GM23338 (cell line): ENCODE measurements around the gene ERH.

ENCODE experiments used
- CREB1 ChIP-seq: fragments of 250-450 bp; sonication (Bioruptor Pico); IDR thresholded peaks from 2 replicates; pipeline ENCODE4 v1.5.0; 2020; ENCODE audit warnings: low read depth, mild to moderate bottlenecking, moderate library complexity
- EZH2 ChIP-seq: fragments of 200-600 bp; sonication (generic); IDR thresholded peaks from one replicate; pipeline ENCODE4 v1.8.0; 2017; ENCODE audit warnings: antibody characterized with exemption, mild to moderate bottlenecking, low read depth; ENCODE audit not compliant: unreplicated experiment
- EZH2phosphoT487 ChIP-seq: fragments of 200-600 bp; sonication (generic); IDR thresholded peaks from one replicate; pipeline ENCODE4 v1.8.1; 2018; ENCODE audit warnings: antibody characterized with exemption; ENCODE audit not compliant: unreplicated experiment
- JUNB ChIP-seq: IDR thresholded peaks from one replicate; pipeline ENCODE4 v1.6.1; 2016; ENCODE audit warnings: antibody characterized with exemption; ENCODE audit not compliant: unreplicated experiment
- NANOG ChIP-seq: IDR thresholded peaks from 2 replicates; pipeline ENCODE4 v1.6.1; 2016; ENCODE audit warnings: antibody characterized with exemption, borderline replicate concordance
- POLR2AphosphoS5 ChIP-seq: IDR thresholded peaks from 2 replicates; pipeline ENCODE4 v1.6.1; 2016; ENCODE audit warnings: antibody characterized with exemption, low read depth
- STAT1 ChIP-seq: IDR thresholded peaks from one replicate; pipeline ENCODE4 v1.6.1; 2016; ENCODE audit warnings: antibody characterized with exemption; ENCODE audit not compliant: unreplicated experiment
- ZNF114 ChIP-seq: fragments of 250-450 bp; sonication (Bioruptor Pico); IDR thresholded peaks from 2 replicates; pipeline ENCODE4 v1.5.0; 2020; ENCODE audit warnings: mild to moderate bottlenecking, moderate library complexity
- ZNF331 ChIP-seq: fragments of 250-450 bp; sonication (Bioruptor Pico); IDR thresholded peaks from 2 replicates; pipeline ENCODE4 v1.5.0; 2020; ENCODE audit warnings: low read depth, mild to moderate bottlenecking, moderate library complexity
- TF ChIP-seq, protein P1 (sequence below), 2 experiments: fragments of 200-600 bp in 1 of 2; sonication (generic) in 1 of 2; conservative IDR thresholded peaks; 2 replicates each; pipeline versions ENCODE4 v1.5.1 to v1.6.1; 2016 to 2017; ENCODE audit warnings: antibody characterized with exemption in 2 of 2, low read depth in 2 of 2, mild to moderate bottlenecking in 2 of 2, moderate library complexity in 1 of 2
- TF ChIP-seq, protein P2 (sequence below): IDR thresholded peaks from one replicate; pipeline ENCODE4 v1.6.1; 2018; ENCODE audit warnings: antibody characterized with exemption; ENCODE audit not compliant: unreplicated experiment
- TF ChIP-seq, protein P3 (sequence below): fragments of 250-450 bp; sonication (Bioruptor Pico); IDR thresholded peaks from 2 replicates; pipeline ENCODE4 v1.5.0; 2020; ENCODE audit warnings: mild to moderate bottlenecking, moderate library complexity
- TF ChIP-seq, protein P4 (sequence below): IDR thresholded peaks from 2 replicates; pipeline ENCODE4 v1.6.1; 2016; ENCODE audit warnings: antibody characterized with exemption

DNA sequence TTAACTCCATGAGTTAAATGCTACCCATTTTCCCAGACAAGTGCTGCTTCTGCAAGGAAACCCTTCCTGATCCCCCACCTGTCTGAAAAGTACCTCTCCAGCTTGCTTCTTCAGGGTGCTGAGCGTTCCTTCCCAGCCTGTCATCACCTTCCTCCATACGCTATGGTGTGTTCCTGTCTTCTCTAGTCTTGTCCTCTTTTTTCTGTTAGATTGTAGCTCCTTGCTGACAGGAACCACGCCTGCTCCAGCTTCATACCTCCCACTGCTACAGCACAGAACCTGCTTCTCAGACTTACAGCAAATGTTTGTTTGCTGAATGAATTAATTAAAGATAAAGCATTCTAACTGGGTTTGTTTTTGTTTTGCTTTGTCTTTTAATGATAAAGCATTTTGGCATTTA, 39.1 kb downstream of the ERH start:
- TF ChIP-seq, protein P1, sequence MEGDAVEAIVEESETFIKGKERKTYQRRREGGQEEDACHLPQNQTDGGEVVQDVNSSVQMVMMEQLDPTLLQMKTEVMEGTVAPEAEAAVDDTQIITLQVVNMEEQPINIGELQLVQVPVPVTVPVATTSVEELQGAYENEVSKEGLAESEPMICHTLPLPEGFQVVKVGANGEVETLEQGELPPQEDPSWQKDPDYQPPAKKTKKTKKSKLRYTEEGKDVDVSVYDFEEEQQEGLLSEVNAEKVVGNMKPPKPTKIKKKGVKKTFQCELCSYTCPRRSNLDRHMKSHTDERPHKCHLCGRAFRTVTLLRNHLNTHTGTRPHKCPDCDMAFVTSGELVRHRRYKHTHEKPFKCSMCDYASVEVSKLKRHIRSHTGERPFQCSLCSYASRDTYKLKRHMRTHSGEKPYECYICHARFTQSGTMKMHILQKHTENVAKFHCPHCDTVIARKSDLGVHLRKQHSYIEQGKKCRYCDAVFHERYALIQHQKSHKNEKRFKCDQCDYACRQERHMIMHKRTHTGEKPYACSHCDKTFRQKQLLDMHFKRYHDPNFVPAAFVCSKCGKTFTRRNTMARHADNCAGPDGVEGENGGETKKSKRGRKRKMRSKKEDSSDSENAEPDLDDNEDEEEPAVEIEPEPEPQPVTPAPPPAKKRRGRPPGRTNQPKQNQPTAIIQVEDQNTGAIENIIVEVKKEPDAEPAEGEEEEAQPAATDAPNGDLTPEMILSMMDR (conservative IDR thresholded peaks at IDR 0.05; ENCODE audit: low read depth in 2 of 2), result no peak
- TF ChIP-seq CREB1 (CRISPR knock-in tag), result no peak
- no peak for TF ChIP-seq EZH2phosphoT487
- no peak for TF ChIP-seq POLR2AphosphoS5
- TF ChIP-seq EZH2, result no peak
- TF ChIP-seq NANOG, result no peak
- TF ChIP-seq, protein P2, sequence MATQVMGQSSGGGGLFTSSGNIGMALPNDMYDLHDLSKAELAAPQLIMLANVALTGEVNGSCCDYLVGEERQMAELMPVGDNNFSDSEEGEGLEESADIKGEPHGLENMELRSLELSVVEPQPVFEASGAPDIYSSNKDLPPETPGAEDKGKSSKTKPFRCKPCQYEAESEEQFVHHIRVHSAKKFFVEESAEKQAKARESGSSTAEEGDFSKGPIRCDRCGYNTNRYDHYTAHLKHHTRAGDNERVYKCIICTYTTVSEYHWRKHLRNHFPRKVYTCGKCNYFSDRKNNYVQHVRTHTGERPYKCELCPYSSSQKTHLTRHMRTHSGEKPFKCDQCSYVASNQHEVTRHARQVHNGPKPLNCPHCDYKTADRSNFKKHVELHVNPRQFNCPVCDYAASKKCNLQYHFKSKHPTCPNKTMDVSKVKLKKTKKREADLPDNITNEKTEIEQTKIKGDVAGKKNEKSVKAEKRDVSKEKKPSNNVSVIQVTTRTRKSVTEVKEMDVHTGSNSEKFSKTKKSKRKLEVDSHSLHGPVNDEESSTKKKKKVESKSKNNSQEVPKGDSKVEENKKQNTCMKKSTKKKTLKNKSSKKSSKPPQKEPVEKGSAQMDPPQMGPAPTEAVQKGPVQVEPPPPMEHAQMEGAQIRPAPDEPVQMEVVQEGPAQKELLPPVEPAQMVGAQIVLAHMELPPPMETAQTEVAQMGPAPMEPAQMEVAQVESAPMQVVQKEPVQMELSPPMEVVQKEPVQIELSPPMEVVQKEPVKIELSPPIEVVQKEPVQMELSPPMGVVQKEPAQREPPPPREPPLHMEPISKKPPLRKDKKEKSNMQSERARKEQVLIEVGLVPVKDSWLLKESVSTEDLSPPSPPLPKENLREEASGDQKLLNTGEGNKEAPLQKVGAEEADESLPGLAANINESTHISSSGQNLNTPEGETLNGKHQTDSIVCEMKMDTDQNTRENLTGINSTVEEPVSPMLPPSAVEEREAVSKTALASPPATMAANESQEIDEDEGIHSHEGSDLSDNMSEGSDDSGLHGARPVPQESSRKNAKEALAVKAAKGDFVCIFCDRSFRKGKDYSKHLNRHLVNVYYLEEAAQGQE, result no peak
- TF ChIP-seq JUNB, result no peak
- no peak for TF ChIP-seq ZNF114 (CRISPR knock-in tag)
- TF ChIP-seq, protein P3, sequence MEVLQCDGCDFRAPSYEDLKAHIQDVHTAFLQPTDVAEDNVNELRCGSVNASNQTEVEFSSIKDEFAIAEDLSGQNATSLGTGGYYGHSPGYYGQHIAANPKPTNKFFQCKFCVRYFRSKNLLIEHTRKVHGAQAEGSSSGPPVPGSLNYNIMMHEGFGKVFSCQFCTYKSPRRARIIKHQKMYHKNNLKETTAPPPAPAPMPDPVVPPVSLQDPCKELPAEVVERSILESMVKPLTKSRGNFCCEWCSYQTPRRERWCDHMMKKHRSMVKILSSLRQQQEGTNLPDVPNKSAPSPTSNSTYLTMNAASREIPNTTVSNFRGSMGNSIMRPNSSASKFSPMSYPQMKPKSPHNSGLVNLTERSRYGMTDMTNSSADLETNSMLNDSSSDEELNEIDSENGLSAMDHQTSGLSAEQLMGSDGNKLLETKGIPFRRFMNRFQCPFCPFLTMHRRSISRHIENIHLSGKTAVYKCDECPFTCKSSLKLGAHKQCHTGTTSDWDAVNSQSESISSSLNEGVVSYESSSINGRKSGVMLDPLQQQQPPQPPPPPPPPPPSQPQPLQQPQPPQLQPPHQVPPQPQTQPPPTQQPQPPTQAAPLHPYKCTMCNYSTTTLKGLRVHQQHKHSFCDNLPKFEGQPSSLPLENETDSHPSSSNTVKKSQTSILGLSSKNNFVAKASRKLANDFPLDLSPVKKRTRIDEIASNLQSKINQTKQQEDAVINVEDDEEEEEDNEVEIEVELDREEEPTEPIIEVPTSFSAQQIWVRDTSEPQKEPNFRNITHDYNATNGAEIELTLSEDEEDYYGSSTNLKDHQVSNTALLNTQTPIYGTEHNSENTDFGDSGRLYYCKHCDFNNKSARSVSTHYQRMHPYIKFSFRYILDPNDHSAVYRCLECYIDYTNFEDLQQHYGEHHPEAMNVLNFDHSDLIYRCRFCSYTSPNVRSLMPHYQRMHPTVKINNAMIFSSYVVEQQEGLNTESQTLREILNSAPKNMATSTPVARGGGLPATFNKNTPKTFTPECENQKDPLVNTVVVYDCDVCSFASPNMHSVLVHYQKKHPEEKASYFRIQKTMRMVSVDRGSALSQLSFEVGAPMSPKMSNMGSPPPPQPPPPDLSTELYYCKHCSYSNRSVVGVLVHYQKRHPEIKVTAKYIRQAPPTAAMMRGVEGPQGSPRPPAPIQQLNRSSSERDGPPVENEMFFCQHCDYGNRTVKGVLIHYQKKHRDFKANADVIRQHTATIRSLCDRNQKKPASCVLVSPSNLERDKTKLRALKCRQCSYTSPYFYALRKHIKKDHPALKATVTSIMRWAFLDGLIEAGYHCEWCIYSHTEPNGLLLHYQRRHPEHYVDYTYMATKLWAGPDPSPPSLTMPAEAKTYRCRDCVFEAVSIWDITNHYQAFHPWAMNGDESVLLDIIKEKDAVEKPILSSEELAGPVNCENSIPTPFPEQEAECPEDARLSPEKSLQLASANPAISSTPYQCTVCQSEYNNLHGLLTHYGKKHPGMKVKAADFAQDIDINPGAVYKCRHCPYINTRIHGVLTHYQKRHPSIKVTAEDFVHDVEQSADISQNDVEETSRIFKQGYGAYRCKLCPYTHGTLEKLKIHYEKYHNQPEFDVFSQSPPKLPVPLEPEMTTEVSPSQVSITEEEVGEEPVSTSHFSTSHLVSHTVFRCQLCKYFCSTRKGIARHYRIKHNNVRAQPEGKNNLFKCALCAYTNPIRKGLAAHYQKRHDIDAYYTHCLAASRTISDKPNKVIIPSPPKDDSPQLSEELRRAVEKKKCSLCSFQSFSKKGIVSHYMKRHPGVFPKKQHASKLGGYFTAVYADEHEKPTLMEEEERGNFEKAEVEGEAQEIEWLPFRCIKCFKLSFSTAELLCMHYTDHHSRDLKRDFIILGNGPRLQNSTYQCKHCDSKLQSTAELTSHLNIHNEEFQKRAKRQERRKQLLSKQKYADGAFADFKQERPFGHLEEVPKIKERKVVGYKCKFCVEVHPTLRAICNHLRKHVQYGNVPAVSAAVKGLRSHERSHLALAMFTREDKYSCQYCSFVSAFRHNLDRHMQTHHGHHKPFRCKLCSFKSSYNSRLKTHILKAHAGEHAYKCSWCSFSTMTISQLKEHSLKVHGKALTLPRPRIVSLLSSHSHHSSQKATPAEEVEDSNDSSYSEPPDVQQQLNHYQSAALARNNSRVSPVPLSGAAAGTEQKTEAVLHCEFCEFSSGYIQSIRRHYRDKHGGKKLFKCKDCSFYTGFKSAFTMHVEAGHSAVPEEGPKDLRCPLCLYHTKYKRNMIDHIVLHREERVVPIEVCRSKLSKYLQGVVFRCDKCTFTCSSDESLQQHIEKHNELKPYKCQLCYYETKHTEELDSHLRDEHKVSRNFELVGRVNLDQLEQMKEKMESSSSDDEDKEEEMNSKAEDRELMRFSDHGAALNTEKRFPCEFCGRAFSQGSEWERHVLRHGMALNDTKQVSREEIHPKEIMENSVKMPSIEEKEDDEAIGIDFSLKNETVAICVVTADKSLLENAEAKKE, result no peak
- TF ChIP-seq, protein P4, sequence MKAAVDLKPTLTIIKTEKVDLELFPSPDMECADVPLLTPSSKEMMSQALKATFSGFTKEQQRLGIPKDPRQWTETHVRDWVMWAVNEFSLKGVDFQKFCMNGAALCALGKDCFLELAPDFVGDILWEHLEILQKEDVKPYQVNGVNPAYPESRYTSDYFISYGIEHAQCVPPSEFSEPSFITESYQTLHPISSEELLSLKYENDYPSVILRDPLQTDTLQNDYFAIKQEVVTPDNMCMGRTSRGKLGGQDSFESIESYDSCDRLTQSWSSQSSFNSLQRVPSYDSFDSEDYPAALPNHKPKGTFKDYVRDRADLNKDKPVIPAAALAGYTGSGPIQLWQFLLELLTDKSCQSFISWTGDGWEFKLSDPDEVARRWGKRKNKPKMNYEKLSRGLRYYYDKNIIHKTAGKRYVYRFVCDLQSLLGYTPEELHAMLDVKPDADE, result no peak
- TF ChIP-seq ZNF331, result no peak
- no peak for TF ChIP-seq STAT1
